Measurements from ENCODE around the gene EXOSC7.
A peak's percentile ranks its signal among the peaks of the same experiment; 100 is the strongest.

The EXOSC7 gene

GRCh38 chr3:44993471-44994205 is 17.6 kb downstream of the EXOSC7 start:
- DNase-seq: no peak

- DNase-seq: peak; percentile 6
Measured at GRCh38 chr3:44995142-44995770, 19.2 kb downstream of the EXOSC7 start.

GRCh38 chr3:44996556-44996969 is 20.5 kb downstream of the EXOSC7 start:
- no peak for DNase-seq

GRCh38 chr3:44999782-45000181 is 23.7 kb downstream of the EXOSC7 start:
- no peak for DNase-seq

GRCh38 chr3:45000823-45001222 is 24.8 kb downstream of the EXOSC7 start:
- no peak for DNase-seq

- DNase-seq: no peak
Measured at GRCh38 chr3:45001738-45002137, 25.7 kb downstream of the EXOSC7 start.

GRCh38 chr3:45002139-45002660 is 26.2 kb downstream of the EXOSC7 start:
- DNase-seq: no peak

- no peak for DNase-seq
Measured at GRCh38 chr3:45002720-45003119, 26.7 kb downstream of the EXOSC7 start.

- no peak for DNase-seq
Measured at GRCh38 chr3:45003406-45003805, 27.4 kb downstream of the EXOSC7 start.

GRCh38 chr3:45003859-45004258 is 27.8 kb downstream of the EXOSC7 start:
- DNase-seq: no peak

GRCh38 chr3:45007091-45007490 is 31.0 kb downstream of the EXOSC7 start:
- no peak for DNase-seq

- no peak for DNase-seq
Measured at GRCh38 chr3:45008117-45008516, 32.1 kb downstream of the EXOSC7 start.

- no peak for DNase-seq
Measured at GRCh38 chr3:45009868-45010267, 33.8 kb downstream of the EXOSC7 start.

GRCh38 chr3:45010811-45011333 is 34.8 kb downstream of the EXOSC7 start:
- DNase-seq: no peak

GRCh38 chr3:45011756-45012508 is 35.9 kb downstream of the EXOSC7 start:
- no peak for DNase-seq

- no peak for DNase-seq
Measured at GRCh38 chr3:45012577-45012976, 36.5 kb downstream of the EXOSC7 start.

GRCh38 chr3:45016916-45017315 is 40.9 kb downstream of the EXOSC7 start:
- DNase-seq: no peak

- DNase-seq: no peak
Measured at GRCh38 chr3:45017821-45018220, 41.8 kb downstream of the EXOSC7 start.

- no peak for DNase-seq
Measured at GRCh38 chr3:45020534-45020933, 44.5 kb downstream of the EXOSC7 start.

- no peak for DNase-seq
Measured at GRCh38 chr3:45021524-45022297, 45.7 kb downstream of the EXOSC7 start.

- no peak for DNase-seq
Measured at GRCh38 chr3:45023675-45024074, 47.6 kb downstream of the EXOSC7 start.

- DNase-seq: no peak
Measured at GRCh38 chr3:45024542-45025255, 48.7 kb downstream of the EXOSC7 start.

Data from NCI-H446 treated with DMSO at 0.1 percent for 48 hours (cell line).